Measurements from ENCODE around the gene FGF1. TPM values are rescaled to one million over a fixed set of nuclear protein-coding genes. Genes with fewer than 3 reads are reported as not detected.

FGF1 gene
- total RNA-seq, 1 donor from 2014 or later, result not detected

- TF ChIP-seq EZH2 (IDR thresholded peaks at IDR 0.05), result no peak
- TF ChIP-seq CTCF (IDR thresholded peaks at IDR 0.05), result no peak
- TF ChIP-seq EZH2phosphoT487 (IDR thresholded peaks at IDR 0.05), result no peak
- no peaks in the 10 kb centered on the region for H3K9me3 ChIP-seq (ENCODE audit: low read depth)
- peaks cover 17% of the 10 kb centered on the region for H3F3A ChIP-seq (ENCODE audit: low read depth)
- no peak overlapping the region for H3K4me2 ChIP-seq
- no peaks in the 10 kb centered on the region for H3K79me2 ChIP-seq (ENCODE audit: low read depth)
- H3K4me3 Mint-ChIP-seq, result no peak overlapping the region
- peaks cover 2% of the 10 kb centered on the region for H3K27me3 Mint-ChIP-seq (ENCODE audit: insufficient read depth, low read depth)
- H3K27me3 ChIP-seq, result no peaks in the 10 kb centered on the region
- no peaks in the 10 kb centered on the region for H4K20me1 ChIP-seq (ENCODE audit: low read depth)
- no peaks in the 10 kb centered on the region for H3K9me3 Mint-ChIP-seq
- H3K4me1 ChIP-seq, result peaks cover 21% of the 10 kb centered on the region
- no peak overlapping the region for H3K27ac ChIP-seq
- H3K9ac ChIP-seq, result no peak overlapping the region
- DNase-seq (ENCODE audit: low spot score), result no peak
- peak overlapping the region; percentile 98 for H3K27ac Mint-ChIP-seq
- no peaks in the 10 kb centered on the region for H3K36me3 Mint-ChIP-seq
- no peaks in the 10 kb centered on the region for H3K36me3 ChIP-seq
- no peak overlapping the region for H2AFZ ChIP-seq (replicated peaks)
- peaks cover 59% of the 10 kb centered on the region for H3K4me1 Mint-ChIP-seq
- no peak overlapping the region for H3K4me3 ChIP-seq
Measured at GRCh38 chr5:142686968-142687367, 1.1 kb upstream of the FGF1 start.

GRCh38 chr5:142686210-142686734 lies 382 bp upstream of the FGF1 start:
- no peak overlapping the region for H3K4me2 ChIP-seq

GRCh38 chr5:142684508-142685041 lies 1.3 kb downstream of the FGF1 start:
- Histone ChIP-seq H2AFZ (replicated peaks) (peak overlapping the region; percentile 81), H3F3A (ENCODE audit: low read depth) (peaks cover 17% of the 10 kb centered on the region), H3K27ac (no peak overlapping the region), H3K4me1 (peaks cover 21% of the 10 kb centered on the region), H3K9me3 (ENCODE audit: low read depth) (no peaks in the 10 kb centered on the region), H3K9ac (no peak overlapping the region), H3K27me3 (no peaks in the 10 kb centered on the region), H4K20me1 (ENCODE audit: low read depth) (no peaks in the 10 kb centered on the region), H3K36me3 (no peaks in the 10 kb centered on the region), H3K79me2 (ENCODE audit: low read depth) (no peaks in the 10 kb centered on the region), H3K4me3 (no peak overlapping the region), H3K4me2 (peak overlapping the region; percentile 20)
- H3K4me1 Mint-ChIP-seq, result peaks cover 56% of the 10 kb centered on the region
- DNase-seq (ENCODE audit: low spot score), result peak; percentile 65
- peaks cover 5% of the 10 kb centered on the region for H3K27me3 Mint-ChIP-seq (ENCODE audit: insufficient read depth, low read depth)
- peak overlapping the region; percentile 73 for H3K4me3 Mint-ChIP-seq
- peaks cover 3% of the 10 kb centered on the region for H3K9me3 Mint-ChIP-seq
- H3K27ac Mint-ChIP-seq, result peak overlapping the region; percentile 96
- TF ChIP-seq EZH2 (IDR thresholded peaks at IDR 0.05), result no peak
- TF ChIP-seq EZH2phosphoT487 (IDR thresholded peaks at IDR 0.05), result no peak
- TF ChIP-seq CTCF (IDR thresholded peaks at IDR 0.05), result no peak
- no peaks in the 10 kb centered on the region for H3K36me3 Mint-ChIP-seq

More at GRCh38 chr5:142686210-142686734, 382 bp upstream of the FGF1 start:
- Histone ChIP-seq H4K20me1 (ENCODE audit: low read depth) (no peaks in the 10 kb centered on the region), H3K36me3 (no peaks in the 10 kb centered on the region), H2AFZ (replicated peaks) (no peak overlapping the region), H3K27me3 (no peaks in the 10 kb centered on the region), H3K79me2 (ENCODE audit: low read depth) (no peaks in the 10 kb centered on the region), H3K4me1 (peaks cover 21% of the 10 kb centered on the region), H3F3A (ENCODE audit: low read depth) (peaks cover 17% of the 10 kb centered on the region), H3K9ac (no peak overlapping the region), H3K4me3 (no peak overlapping the region), H3K9me3 (ENCODE audit: low read depth) (no peaks in the 10 kb centered on the region), H3K27ac (no peak overlapping the region)
- H3K27me3 Mint-ChIP-seq (ENCODE audit: insufficient read depth, low read depth), result peaks cover 2% of the 10 kb centered on the region
- no peak overlapping the region for H3K4me3 Mint-ChIP-seq
- peaks cover 59% of the 10 kb centered on the region for H3K4me1 Mint-ChIP-seq
- peak; percentile 18 for DNase-seq (ENCODE audit: low spot score)
- H3K9me3 Mint-ChIP-seq, result no peaks in the 10 kb centered on the region
- TF ChIP-seq CTCF (IDR thresholded peaks at IDR 0.05) (no peak), EZH2phosphoT487 (IDR thresholded peaks at IDR 0.05) (no peak), EZH2 (IDR thresholded peaks at IDR 0.05) (no peak)
- no peaks in the 10 kb centered on the region for H3K36me3 Mint-ChIP-seq
- H3K27ac Mint-ChIP-seq, result peak overlapping the region; percentile 98
